ENCODE data around the gene MCF2L2.

MCF2L2 gene

DNA sequence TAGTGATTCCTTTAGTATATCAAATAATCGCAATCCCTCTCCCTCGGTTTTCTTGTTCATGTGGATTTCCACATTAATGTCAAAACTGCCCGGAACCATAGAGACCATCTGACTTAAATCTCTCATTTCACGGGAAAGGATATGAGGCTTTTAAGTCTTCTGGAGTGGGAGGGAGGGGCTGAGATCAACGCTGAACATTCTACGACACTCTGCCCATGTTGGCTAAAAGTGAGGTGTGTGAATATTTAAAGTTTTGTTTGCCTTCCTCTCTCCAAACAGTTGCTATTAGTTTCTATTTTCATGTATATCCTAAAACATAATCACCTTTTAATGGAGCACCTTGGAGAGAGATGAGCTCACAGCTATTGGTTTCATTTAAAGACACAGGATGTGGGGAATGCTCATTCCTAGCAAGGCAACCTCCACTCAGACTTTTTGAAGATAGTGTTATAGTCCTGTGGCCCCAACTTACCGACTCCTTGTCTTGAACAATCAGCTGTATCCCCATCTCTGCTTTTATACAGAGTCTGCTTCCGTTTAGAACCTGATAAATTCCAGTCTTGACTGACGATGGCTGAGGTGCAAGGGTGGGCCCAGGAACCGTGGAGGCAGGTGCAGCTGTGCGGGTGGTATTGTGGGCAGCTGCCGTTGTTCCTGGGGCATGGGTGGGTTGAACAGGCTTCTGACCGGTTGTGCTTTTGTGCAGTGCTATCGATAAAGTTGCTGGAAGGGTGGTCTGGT, 275.0 kb downstream of the MCF2L2 start:
- DNase-seq: no peak

DNA sequence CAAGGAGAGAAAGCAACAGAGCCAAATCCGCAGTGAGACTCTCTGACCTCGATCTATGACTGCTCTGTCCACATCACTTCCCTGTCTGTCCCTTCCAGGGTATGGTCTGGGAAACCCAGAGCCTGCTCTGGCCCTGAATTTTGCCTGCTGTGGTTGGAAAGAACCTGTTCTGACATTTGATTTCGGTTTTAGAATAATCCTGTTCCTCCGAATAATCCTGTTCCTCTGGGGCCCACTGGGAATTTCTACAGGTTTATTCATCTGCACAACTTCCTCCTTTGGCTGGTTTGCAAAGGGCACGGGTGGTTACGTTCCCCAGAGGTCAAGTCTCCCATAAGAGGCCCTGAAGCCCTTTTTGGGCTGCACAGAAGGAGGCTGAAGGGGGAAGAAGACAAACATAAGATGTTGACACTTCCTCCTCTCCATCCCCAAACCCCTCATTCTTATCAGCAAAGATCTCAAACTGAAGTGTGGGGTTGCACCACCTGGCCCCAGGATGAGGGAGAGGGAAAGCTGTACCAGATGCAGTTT, 276.5 kb downstream of the MCF2L2 start:
- no peak for DNase-seq

DNA sequence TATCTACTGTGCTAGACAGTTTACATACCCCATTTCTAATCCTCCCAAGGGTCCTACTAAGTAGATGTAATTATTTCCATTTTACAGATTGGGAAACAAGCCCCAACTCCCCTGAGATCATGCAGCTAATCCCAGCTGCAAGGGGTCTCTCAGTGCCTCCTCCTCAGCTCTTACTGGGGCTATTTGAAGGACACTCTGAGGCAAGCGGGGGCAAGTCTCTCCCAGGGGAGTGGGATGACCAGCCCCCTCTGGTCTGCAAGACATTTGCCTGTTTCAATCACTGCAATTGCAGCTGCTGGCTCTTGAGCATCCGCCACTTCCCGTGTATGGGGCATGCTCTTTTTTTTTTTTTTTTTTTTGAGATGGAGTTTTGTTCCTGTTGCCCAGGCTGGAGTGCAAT, 277.3 kb downstream of the MCF2L2 start:
- no peak for DNase-seq

GRCh38 chr3:183149915-183150750, 278.3 kb downstream of the MCF2L2 start:
- DNase-seq: no peak

GRCh38 chr3:183148056-183148455, 280.4 kb downstream of the MCF2L2 start:
- no peak for DNase-seq

DNA sequence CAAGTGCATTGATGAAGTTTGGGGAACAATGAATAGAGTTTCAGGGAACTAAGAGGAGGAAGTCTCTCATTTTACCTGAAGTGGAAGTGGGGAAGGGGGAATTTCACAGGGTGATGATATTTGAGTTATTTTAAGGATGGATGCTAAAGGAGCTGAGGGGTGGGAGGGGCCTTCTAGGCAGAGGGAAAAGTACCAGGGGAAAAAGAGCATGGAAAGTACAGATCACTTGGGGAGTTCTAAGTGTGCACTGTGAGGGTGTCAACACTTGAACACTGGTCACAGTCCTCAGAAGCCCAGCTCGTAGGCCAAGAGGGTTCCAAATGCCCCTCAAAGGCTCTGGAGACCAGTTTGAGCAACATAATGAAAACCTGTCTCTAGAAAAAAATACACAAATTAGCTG, 284.1 kb downstream of the MCF2L2 start:
- no peak for DNase-seq

DNA sequence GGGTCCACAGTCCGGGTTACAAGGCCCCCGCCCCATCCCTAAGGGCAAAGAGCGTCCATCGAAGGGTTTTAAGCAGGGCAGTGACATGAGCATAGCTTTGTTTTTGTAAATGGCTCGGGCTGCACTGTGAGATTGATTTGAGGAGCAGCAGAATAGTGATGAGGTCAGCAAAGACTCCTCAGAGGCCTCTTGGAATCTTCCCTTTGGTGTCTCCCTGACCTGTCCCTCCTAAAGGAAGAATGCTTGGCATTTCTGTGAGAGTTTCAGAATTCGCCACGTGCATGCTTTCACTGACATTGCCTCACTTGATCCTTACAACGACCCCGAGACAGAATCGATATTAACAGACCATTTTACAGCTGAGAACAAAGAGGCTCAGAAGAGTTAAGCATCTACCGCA, 286.2 kb downstream of the MCF2L2 start:
- no peak for DNase-seq

DNA sequence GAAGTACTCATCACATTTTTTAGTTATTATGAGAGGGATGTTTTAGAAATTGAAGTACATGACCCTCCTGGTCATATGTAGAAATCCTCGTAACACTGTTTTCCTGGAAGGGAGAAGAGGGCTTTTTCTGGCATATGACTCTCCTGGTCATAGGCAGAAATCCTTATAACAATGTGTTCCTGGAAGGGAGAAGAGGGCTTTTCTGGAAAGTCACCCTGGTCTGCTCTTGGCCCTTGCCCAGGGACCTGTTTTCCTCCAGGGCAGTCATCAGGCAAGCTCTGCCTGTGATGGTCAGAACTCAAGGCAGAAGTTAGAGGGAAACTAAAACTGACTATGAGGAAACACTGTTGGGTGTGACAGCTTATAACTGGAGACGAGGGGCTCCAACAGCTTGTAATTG, 293.6 kb downstream of the MCF2L2 start:
- DNase-seq: no peak

GRCh38 chr3:183132409-183132808, 296.0 kb downstream of the MCF2L2 start:
- DNase-seq: no peak

GRCh38 chr3:183131735-183132134, 296.7 kb downstream of the MCF2L2 start:
- DNase-seq: no peak

GRCh38 chr3:183131186-183131725, 297.2 kb downstream of the MCF2L2 start:
- no peak for DNase-seq

- no peak for DNase-seq
These were observed 299.2 kb downstream of the MCF2L2 start for GRCh38 chr3:183129243-183129642.

DNA sequence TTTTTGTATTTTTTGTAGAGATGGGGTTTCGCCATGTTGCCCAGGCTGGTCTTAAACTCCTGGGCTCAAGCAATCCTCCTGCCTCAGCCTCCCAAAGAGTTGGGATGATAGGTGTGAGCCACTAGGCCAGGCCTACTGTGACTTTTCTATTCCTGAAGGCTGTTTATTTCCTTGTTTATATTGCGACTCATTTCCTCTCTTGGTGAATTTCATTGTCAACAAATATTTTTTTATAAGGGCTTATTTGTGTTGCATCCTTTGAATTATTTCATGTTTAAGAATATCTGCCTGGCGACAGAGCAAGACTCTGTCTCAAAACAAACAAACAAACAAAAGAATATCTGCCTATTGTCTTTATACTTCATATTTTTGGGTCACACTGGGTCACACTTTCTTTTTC, 299.7 kb downstream of the MCF2L2 start:
- no peak for DNase-seq

Measured in CD4-positive, alpha-beta T cell treated with Interleukin-12 subunit alpha and Interleukin-12 subunit beta, for 1 hour (primary cell).